Measurements from ENCODE around the gene ASRGL1.

- TF ChIP-seq LEF1 (IDR thresholded peaks at IDR 0.05; ENCODE audit: borderline replicate concordance) (no peak), BHLHE40 (IDR thresholded peaks at IDR 0.05; ENCODE audit: borderline replicate concordance) (no peak), SP1 (IDR thresholded peaks at IDR 0.05) (no peak), FOXM1 (IDR thresholded peaks at IDR 0.05; ENCODE audit: borderline replicate concordance) (no peak), FOXA1 (IDR thresholded peaks at IDR 0.05) (no peak), ELF4 (IDR thresholded peaks at IDR 0.05) (no peak), ARNT (IDR thresholded peaks at IDR 0.05) (no peak), TARDBP (IDR thresholded peaks at IDR 0.05) (no peak), NFRKB (IDR thresholded peaks at IDR 0.05) (no peak), PKNOX1 (IDR thresholded peaks at IDR 0.05) (no peak), FOXK2 (IDR thresholded peaks at IDR 0.05) (no peak), SUZ12 (IDR thresholded peaks at IDR 0.05) (no peak), L3MBTL2 (conservative IDR thresholded peaks at IDR 0.05) (no peak)
These were observed 56.5 kb downstream of the ASRGL1 start for GRCh38 chr11:62393735-62394134.
